Peyer's patch (tissue), 4 donors: ENCODE data around the gene CAPN5. TPM values are rescaled to one million over a fixed set of nuclear protein-coding genes. Genes with fewer than 3 reads are reported as not detected.

Experiments
- DNase-seq, 3 donors: peaks; one replicate each; pipeline ENCODE4 v3.0.0-alpha.2; 2017 to 2019
- H3K27ac ChIP-seq, 4 donors: fragments of 200-600 bp; sonication (generic); one replicate each; pipeline ENCODE4 v1.5.1; 2016 to 2019
- H3K27me3 ChIP-seq, 2 donors: fragments of 200-600 bp; sonication (generic); one replicate each; pipeline ENCODE4 v1.5.1; 2019
- H3K36me3 ChIP-seq, 3 donors: fragments of 200-600 bp; sonication (generic); one replicate each; pipeline ENCODE4 v1.5.1; 2016 to 2019
- H3K4me1 ChIP-seq, 4 donors: fragments of 200-600 bp; sonication (generic); one replicate each; pipeline ENCODE4 v1.5.1; 2016 to 2019
- H3K4me3 ChIP-seq, 4 donors: fragments of 200-600 bp; sonication (generic); 1 replicate in 3 of 4; 2 replicates in 1 of 4; pipeline ENCODE4 v1.5.1; 2016 to 2019; ENCODE audit warnings: mild to moderate bottlenecking in 1 of 4
- H3K9me3 ChIP-seq, 4 donors: fragments of 200-600 bp; sonication (generic); one replicate each; pipeline ENCODE4 v1.5.1; 2016 to 2019; ENCODE audit warnings: mild to moderate bottlenecking in 1 of 4
- POLR2A ChIP-seq, 2 donors: fragments of 450-650 bp; IDR thresholded peaks; one replicate each; pipeline ENCODE4 v1.5.1; 2017; ENCODE audit warnings: antibody characterized with exemption in 2 of 2, mild to moderate bottlenecking in 2 of 2, moderate library complexity in 2 of 2
- total RNA-seq, 4 donors: library from RNA; depleted of rRNA; stranded (reverse); fragments of >200 nt; gene quantifications; one replicate each; pipeline ENCODE4 v1.1.0, GENCODE V29; 2016
- TF ChIP-seq, protein P1 (sequence below), 6 experiments: fragments of 450-650 bp in 4 of 6; fragments of 200-600 bp in 2 of 6; sonication (generic) in 1 of 6; IDR thresholded peaks; one replicate each; pipeline ENCODE4 v1.5.1; 2017 to 2019; ENCODE audit warnings: antibody characterized with exemption in 6 of 6, mild to moderate bottlenecking in 3 of 6, moderate library complexity in 1 of 6

CAPN5 gene
- total RNA-seq, 4 donors from 2014 or later: 75.9 to 203 (median 162) TPM

DNA sequence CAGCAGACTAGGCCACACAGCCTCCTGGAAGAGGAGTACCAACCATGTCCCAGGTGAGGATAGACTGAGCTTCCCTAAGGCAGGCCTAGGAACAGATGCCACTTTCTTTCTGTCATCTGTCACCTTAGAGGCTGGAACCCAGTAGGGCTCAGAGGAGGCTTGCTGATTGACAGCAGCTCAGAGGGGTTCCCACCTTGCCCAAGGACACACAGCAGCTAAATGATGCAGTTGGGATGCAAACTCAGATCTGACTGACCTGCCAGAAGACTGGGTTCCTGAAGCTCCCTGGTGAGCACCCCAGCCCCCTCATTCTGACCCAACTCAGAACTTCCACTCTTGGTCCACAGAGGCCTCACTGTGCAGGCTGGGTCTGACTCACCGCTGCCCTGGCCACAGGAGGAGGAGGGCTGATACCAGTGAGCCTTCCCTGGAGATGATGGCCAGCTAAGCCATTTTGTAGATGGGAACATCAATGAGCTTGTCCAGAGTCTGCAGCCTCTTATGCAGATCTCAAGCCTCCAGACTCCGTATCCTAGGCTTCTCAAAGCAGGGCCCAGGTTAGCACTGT is 14.0 kb downstream of the CAPN5 start:
- peaks cover 0 to 10% (median 0%) of the 10 kb centered on the region in 3 donors for H3K36me3 ChIP-seq
- peak overlapping the region in 1 of 4 donors; percentile 99 for H3K27ac ChIP-seq
- H3K9me3 ChIP-seq: no peaks in the 10 kb centered on the region
- no peak for TF ChIP-seq POLR2A (IDR thresholded peaks at IDR 0.05)
- TF ChIP-seq, protein P1, sequence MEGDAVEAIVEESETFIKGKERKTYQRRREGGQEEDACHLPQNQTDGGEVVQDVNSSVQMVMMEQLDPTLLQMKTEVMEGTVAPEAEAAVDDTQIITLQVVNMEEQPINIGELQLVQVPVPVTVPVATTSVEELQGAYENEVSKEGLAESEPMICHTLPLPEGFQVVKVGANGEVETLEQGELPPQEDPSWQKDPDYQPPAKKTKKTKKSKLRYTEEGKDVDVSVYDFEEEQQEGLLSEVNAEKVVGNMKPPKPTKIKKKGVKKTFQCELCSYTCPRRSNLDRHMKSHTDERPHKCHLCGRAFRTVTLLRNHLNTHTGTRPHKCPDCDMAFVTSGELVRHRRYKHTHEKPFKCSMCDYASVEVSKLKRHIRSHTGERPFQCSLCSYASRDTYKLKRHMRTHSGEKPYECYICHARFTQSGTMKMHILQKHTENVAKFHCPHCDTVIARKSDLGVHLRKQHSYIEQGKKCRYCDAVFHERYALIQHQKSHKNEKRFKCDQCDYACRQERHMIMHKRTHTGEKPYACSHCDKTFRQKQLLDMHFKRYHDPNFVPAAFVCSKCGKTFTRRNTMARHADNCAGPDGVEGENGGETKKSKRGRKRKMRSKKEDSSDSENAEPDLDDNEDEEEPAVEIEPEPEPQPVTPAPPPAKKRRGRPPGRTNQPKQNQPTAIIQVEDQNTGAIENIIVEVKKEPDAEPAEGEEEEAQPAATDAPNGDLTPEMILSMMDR (IDR thresholded peaks at IDR 0.05): no peak
- DNase-seq: peak in 2 of 3 donors; percentile 20 to 46
- no peaks in the 10 kb centered on the region for H3K27me3 ChIP-seq
- peaks cover 0 to 55% (median 9%) of the 10 kb centered on the region in 4 donors for H3K4me1 ChIP-seq
- H3K4me3 ChIP-seq: no peak overlapping the region

GRCh38 chr11:77081381-77081851 is 14.6 kb downstream of the CAPN5 start:
- peaks cover 0 to 10% (median 0%) of the 10 kb centered on the region in 3 donors for H3K36me3 ChIP-seq
- no peak overlapping the region for H3K4me3 ChIP-seq
- H3K9me3 ChIP-seq: no peaks in the 10 kb centered on the region
- peaks cover 0 to 62% (median 12%) of the 10 kb centered on the region in 4 donors for H3K4me1 ChIP-seq
- peak overlapping the region in 1 of 4 donors; percentile 99 for H3K27ac ChIP-seq
- peak in 2 of 3 donors; percentile 35 to 44 for DNase-seq
- H3K27me3 ChIP-seq: no peaks in the 10 kb centered on the region
- TF ChIP-seq POLR2A (IDR thresholded peaks at IDR 0.05): no peak
- TF ChIP-seq, protein P1 (IDR thresholded peaks at IDR 0.05): no peak

DNA sequence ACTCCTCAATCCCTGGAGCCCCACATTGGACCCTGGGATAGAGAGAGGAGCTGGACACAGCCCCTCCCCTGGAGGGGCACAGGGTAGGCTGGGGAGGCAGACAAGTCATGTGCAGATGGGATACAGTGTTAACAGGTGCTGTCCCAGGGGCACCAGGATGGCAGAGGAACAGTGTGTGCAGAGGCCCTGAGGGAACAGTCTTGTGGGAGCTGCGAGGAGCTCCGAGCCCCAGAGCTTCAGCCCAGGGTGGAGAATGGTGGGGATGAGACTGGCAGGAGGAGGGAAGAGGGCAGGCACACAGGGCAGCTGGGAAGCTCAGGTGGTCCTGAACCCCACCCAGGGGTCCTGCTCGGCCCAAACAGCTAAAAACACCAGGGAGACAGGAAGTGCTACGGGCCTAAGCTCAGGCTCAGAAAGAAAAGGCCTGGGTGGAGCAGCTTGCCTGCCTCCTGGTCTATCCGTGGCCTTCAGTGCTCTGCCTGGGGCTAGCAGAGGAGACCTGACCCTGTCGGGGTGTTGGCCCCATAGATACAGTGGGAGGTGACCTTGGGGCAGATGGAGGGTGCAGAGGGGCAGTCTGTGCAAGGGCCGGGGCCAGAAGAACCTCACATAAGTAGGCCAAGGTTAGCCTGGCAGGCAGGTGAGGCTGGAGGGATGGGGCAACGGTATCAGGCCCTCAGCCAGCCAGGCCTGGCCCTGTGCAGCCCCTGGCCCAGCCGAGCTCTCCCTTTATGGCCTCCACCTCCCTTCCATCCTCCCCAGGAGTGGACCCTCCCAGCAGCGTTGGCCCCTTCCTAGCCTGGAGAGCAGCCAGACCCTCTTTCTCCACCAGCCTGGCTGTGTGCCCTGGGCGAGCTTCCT is 15.4 kb downstream of the CAPN5 start:
- Histone ChIP-seq H3K9me3 (no peaks in the 10 kb centered on the region), H3K27ac (peak overlapping the region; percentile 52 to 99 (median 64)), H3K36me3 (peaks cover 0 to 10% (median 0%) of the 10 kb centered on the region in 3 donors), H3K27me3 (no peaks in the 10 kb centered on the region), H3K4me3 (no peak overlapping the region), H3K4me1 (peaks cover 0 to 60% (median 14%) of the 10 kb centered on the region in 4 donors)
- no peak for TF ChIP-seq POLR2A (IDR thresholded peaks at IDR 0.05)
- TF ChIP-seq, protein P1 (IDR thresholded peaks at IDR 0.05): no peak
- peak in 2 of 3 donors; percentile 47 to 56 for DNase-seq

DNA sequence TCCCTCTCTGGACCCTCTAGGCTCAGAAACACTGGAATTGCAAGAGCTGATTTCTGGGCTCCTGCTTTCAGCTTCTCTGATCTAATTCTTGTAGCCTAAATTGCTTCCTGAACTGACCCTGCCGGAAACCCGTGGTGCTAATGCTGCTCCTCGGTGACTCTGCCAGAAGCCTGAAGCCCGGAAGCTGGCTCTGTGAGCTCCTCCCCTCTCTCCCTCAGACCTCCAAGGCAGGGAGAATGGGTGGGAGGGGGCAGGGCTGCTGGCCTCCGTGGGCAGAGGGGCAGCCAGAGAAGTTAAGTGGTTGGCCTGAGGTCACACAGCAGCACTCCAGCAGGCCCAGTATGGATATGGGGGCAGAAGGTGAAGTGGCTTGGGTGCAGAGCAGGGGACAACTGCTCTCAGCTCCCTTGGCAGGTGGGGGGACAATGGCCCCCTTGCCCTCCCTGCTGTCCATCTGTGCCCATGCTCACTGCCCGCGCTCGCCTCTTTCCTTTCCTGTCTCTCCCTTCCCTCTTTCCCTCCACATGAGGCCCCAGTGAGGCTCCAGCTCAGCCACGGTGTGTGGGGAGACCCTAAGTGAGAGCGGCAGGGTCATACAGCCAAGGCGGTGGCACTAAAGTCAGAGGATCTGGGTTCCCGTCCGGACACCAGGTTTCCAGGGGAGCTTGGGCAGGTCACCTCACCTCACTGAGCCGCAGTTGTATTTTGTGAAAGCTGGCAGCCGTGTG is 16.2 kb downstream of the CAPN5 start:
- no peak for TF ChIP-seq POLR2A (IDR thresholded peaks at IDR 0.05)
- TF ChIP-seq, protein P1 (IDR thresholded peaks at IDR 0.05): no peak
- H3K4me1 ChIP-seq: peaks cover 0 to 68% (median 16%) of the 10 kb centered on the region in 4 donors
- no peaks in the 10 kb centered on the region for H3K27me3 ChIP-seq
- DNase-seq: peak; percentile 39 to 81 (median 45)
- no peaks in the 10 kb centered on the region for H3K9me3 ChIP-seq
- H3K36me3 ChIP-seq: peaks cover 0 to 10% (median 0%) of the 10 kb centered on the region in 3 donors
- no peak overlapping the region for H3K4me3 ChIP-seq
- peak overlapping the region; percentile 52 to 99 (median 64) for H3K27ac ChIP-seq

GRCh38 chr11:77083566-77084245 is 16.9 kb downstream of the CAPN5 start:
- Histone ChIP-seq H3K27ac (peak overlapping the region in 1 of 4 donors; percentile 99), H3K4me1 (peaks cover 0 to 75% (median 19%) of the 10 kb centered on the region in 4 donors), H3K9me3 (no peaks in the 10 kb centered on the region), H3K27me3 (no peaks in the 10 kb centered on the region), H3K36me3 (peaks cover 0 to 10% (median 0%) of the 10 kb centered on the region in 3 donors), H3K4me3 (no peak overlapping the region)
- TF ChIP-seq, protein P1 (IDR thresholded peaks at IDR 0.05): no peak
- peak in 2 of 3 donors; percentile 38 to 41 for DNase-seq
